ENCODE data around the gene TRA2B.
A peak's percentile ranks its signal among the peaks of the same experiment; 100 is the strongest.

The TRA2B gene

DNA sequence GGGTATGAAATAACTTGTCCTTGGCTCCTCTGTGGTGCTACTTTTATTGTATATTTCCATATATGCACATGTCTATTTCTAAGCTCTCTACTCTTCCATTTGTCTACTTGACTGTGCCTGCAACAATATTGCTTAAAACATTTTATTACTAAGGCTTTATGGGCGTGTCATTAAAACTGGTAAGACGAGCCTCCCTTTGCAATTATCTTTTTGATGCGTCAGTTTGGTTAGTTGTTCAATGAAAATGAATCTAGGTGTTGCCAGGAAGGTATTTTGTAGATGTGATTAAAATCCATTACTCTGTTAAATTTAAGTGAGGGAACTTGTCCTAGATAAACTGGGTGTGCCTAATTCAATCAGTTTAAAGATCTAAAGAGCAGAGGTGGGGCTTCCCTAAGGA lies 12.9 kb upstream of the TRA2B start:
- no peak for DNase-seq (ENCODE audit: low read depth)

DNA sequence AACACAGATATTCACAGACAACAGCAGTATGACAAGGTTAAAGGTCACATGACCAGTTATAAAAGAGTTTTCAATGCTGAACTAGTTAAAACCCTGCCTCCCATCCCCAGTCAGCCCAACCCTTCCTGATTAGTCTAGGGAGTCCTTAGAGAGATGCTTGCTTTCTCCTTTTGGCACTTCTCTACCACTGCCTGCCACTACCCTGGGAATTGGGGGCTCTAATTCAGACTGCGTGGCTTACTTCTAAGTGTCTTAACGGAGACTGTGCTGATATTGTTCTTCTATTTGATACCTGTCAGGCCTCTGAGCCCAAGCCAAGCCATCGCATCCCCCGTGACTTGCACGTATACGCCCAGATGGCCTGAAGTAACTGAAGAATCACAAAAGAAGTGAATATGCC lies 11.7 kb upstream of the TRA2B start:
- no peak for DNase-seq (ENCODE audit: low read depth)

DNA sequence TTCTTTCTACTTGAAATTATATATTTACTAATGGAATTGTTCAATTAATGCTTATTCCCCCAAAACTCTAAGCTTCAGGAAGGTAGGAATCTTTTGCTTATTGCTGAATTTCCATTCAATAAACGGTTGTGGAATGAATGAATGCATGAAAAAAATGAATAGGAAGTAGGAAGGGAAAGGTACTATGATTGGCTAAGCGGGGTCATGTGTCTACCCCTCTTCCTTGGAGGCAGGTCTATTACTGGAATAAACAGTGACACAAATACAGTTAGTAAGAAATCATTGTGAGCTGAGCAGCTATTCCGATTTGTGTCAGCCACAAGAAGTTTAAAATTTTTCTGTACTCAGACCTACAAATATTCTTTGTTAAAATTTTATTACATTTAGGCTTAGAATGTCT lies 10.5 kb upstream of the TRA2B start:
- DNase-seq (ENCODE audit: low read depth), result no peak

DNA sequence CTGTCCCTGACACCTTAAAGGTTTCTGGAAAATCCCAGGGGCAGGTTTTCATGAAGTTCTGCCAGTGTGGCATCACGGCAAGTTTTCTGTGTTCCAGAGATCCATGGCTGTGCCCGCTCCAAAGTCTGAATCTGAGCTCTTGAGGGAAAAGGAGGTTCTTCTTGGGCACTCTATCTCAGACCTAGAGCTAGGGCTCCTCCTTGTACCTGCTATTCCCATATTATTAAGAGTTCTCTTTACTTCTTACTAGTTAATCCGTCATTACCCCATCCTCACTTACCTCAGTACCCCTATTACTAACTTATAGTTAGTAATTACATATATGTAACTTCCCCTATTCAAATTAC lies 5.9 kb upstream of the TRA2B start:
- no peak for DNase-seq (ENCODE audit: low read depth)

DNA sequence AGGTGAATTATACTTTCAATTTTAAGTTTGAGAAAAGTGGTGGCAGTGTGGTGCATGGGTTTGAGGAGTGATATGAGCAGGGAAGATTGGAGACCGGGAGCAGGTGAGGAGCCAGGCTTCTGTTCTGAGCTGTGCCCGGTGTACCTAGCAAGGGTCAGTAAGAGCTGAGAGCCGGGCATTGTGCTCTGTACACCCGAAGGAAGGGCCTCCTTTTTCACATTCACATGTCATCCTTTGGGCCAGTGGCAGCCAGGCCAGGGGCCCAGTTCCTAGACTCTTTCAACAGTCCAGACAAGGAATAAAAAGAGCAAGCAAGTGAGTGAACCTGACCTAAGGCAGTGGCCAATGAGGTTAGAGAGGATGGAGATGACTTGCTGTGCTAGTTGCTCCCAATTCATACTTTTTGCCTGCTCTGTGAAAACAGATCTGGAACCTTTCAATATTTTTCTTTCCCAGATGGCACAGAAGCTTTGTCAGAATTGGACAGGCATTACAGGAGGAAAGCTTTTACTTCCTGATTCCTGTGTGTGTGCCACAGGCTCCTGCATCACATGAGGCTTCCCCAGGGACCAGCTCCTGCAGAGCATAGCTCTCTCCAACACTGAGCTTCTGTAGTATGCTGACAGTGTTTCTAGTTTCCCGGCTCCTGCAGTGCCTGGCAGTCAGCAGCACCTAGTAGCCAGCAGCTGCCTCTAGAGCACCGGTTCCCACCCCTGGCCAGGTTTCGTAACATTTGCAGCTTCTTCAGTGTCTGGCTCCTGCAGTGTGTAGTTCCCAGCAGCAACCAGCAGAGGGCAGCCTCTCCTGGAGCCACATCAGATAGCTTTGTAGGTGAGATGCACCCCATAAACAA lies 5.3 kb upstream of the TRA2B start:
- DNase-seq (ENCODE audit: low read depth), result peak; percentile 72

DNA sequence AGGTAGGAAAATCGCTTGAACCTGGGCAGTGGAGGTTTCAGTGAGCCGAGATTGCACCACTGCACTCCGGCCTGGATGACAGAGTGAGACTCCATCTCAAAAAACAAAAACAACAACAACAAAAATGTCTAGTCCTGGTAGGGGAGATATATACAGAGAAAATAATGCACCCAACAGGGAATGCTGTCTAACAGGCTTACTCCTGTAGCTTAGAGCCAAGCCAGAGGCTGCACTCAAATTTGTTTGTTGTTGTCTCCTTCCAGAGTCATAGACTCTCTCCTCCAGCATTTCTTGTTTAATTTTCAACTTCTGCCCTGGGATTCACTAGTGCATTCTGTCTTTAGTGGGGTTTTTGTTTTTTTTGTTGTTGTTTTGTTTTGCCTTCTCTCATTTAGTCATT lies 4.6 kb upstream of the TRA2B start:
- no peak for DNase-seq (ENCODE audit: low read depth)

DNA sequence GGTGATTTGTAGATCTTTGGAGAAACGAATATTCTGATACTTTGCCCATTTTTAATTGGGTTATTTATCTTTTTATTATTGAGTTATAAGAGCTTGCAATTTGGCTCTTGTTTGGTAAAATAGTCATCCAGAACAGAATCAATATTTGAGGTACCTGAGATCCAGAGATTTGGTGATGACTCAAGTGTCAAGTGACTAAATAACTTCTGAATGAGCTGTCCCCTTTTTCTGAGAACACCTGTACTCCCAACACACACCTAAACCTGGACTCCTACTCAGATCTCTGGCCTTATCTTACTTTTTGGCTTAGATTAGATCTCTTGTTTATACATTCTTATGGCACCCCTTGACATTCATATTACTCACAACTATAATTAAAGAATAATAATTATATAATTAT lies 3.1 kb upstream of the TRA2B start:
- DNase-seq (ENCODE audit: low read depth), result no peak

DNA sequence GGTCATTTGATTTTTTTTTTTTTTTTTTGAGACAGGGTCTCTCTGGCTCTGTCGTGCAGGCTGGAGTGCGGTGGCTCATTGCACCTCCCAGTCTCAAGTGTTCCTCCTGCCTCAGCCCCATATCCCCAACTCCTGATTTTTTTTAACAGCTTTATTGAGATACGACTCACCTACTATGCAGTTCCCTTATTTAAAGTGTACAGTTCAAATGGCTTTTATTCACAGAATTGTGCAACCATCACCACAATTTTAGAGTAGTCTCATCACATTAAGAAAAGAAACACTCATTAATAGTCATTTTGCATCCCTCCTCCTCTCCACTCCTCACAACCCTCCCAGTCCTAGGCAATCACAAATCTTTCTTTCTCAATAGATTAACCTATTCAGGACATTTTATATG lies 1.9 kb upstream of the TRA2B start:
- no peak for DNase-seq (ENCODE audit: low read depth)

DNA sequence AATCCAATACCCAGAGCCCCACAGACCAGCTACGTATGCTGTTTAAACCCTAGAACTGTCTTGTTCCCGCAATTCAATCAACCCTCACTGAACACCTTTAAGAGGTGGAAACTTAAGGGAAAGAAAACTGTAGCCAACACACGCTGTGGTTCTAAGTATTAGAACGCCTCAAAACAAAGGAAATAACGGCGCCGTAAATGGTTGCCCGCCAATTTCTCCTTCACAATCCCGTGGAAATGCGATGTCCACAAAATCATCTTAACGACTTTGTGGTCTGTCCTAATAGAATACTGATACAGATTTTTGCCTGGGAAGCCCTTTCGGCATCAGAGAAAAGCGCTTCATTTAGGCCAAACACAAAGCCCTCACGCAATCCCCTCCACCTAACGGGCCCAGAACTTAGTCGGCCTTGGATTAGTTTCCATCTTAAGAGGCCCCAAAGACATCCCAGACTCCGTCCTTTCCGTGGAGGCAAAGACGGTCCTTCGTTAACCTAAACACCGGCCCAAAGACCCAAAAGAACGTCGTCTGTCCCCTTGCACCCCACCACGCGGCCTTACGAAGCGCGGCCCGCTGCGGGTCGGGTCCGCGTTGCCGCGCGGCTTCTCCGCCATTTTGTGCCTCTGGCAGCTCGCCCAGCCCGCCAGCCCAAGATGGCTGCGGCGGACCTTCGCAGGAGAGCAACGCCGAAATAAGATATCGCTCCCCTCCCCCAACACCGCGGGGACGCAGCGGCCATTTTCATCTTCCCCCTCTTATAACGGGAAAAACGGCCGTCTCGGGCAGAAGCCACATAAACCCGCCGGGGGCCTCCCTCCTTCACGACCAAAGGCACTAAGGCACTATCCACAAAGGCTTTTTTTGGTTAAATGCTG lies 763 bp downstream of the TRA2B start:
- DNase-seq (ENCODE audit: low read depth), result peak; percentile 78

DNA sequence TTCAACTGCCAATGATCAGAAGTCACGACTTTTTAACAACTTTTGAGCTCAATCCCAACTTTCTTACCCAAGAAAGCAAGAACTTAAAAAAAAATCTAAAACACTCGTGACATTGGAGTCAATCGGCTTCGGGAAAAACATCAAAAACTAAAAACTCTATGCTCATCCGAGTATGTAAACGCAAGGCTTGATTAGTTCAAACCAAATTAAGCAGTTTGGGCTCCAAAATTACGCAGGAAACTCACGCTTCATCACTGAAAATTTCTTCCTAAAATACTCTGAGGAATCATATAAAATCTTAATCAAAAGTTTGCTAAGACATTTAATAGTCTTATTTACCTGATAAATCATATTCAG lies 1.6 kb downstream of the TRA2B start:
- DNase-seq (ENCODE audit: low read depth), result no peak

DNA sequence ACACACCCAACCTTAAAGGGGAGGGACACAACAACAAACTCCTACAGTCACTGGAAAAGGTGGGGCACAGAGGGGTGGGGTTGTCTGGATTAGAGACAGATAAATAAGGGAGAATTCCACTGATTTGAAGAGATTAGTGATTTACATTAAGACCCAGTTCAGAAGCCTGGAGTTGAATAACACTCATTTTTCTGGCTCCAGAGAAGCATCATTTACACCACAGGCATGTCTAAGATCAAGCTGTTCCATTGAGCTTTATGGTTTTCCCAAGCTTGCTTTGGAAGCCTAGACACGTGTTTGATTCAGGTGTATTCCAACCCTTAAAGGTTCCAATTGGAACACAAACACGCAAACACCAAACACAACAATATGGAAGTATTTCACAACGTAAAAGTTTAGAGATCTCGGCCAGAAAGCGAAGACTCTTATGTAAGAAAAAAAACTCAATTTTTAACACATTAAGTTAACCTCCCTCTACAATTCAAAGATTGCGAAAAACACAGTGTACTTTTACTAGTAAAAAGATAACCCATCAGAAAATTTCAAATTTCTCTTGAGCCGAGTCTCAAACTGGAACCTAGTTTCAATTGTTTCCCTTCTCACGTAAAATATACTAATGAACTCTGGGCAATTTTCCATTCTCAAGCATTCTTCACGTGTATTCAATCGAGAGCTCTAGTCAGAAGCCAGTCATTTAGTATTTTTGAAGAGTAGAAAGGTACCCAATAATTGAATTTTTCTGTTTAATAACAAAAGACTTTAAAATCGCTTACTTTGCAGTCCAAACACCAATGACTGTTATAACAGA lies 2.1 kb downstream of the TRA2B start:
- DNase-seq (ENCODE audit: low read depth), result no peak

DNA sequence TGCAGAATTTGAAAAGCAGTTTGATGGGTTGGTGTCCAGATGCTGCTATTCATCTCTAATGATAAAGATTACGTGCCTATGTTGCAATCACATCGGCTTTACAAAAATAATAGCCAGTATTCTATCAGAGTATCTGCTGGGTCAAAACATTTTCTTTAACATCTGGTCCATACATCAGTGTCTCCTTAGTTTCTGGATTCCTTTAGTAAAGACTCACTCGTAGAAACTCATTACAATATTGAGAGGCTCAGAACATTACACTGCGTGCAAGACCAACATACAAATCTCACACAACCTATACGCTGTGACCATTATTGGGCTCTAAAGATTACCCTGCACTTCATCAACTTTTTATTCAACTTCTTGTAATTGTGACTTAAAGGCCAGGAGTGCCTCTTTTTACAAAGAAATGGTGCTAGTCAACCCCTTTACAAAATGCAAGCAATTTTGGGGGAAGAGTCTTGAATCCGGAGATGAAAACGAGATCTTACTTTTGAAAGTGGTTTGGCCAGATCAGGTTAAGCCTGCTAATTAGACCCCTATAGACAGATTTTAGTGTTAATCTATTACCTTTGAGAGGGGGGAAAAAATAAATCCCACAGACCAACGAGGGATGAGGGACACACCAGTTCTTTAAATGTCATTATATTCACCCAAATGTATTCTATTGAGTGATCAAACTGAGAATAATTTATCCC lies 2.9 kb downstream of the TRA2B start:
- DNase-seq (ENCODE audit: low read depth), result no peak

DNA sequence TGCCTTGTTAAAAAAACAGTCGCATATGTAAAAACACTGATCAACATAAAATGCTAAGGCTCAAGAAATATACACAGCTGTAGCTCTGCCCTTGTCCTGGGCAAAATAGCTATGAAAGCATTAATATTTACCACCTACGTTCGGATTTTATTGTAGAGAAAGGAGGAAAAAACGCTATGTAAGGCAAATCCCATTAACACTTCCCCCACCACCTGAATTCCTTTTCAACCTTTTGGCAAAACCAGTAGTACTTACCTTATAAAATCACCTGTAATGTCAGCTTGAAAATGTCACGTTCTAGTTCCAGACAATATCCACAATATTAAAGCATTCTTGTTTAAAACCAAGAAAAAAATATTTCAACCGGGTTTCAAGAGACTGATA lies 3.6 kb downstream of the TRA2B start:
- DNase-seq (ENCODE audit: low read depth), result no peak

DNA sequence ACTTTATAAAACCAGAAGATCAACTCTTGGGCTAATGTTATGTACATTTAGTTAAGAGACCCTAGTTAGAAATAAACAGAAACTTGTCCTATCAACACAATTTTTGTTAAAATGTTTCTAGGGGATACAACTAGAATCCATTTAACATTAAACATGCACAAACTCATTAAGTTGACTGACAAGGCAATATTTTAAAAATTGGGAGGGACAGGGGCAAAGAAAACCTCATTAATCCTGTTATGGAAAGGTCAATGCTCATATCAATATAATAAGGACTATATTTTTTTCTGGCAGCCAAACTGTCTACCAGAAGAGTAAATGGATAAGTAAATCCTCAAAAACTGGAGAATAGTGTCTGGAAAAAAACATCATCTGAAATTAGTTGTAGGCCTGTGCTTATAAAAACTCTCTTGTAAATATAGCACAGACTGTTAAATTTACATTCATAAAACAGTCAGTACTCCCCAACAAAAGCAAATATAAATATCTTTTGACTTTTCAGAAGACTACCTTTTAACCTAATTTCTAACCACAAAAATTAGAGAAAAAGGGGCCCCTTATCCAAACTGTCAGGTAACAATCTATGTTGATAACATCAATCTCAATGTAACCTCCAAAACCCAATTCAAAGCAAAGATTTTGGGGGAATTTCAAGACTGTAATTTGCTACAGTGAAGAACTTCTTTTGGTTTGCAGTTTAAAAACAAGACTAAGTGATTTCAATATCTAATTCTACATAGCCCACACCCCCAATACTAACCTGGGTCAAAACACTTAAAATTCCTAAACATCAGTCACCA lies 4.2 kb downstream of the TRA2B start:
- no peak for DNase-seq (ENCODE audit: low read depth)

DNA sequence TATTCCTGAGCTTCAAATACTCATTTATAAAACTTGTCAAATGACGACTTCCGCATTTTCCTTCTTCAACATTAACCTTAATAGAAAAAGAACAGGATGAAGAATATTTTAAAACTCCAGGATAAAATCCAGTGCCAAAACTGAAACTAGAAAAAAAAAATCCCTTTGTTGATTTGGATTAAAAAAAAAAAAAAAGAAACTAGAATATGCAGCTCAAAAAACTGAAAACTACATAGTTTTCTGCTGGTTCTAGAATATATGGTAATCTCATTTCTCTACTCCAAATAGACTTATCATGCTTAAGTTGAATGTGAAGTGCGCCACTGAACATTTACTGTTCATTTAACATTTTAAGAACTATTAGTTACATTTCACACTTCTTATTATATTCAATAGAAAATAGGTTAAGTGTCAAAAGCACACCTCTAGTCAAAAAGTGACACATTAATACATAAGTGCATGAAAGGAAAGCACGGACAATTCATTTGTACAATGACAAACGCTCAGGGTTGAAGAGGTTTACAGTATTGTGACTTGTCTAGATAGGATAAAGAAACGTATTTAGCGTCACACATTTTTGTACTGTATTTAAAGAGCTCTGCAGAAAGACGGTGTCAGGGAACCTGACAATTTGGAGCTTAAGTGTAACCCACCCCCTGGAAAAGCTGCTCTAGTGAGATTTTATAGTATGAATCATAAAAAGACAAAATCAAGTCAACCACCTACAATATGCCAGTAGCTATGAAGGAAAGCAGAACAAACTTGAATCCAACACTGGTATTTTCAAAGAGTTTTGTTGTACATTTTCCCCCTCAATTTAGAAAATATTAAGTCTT lies 5.8 kb downstream of the TRA2B start:
- DNase-seq (ENCODE audit: low read depth), result no peak

DNA sequence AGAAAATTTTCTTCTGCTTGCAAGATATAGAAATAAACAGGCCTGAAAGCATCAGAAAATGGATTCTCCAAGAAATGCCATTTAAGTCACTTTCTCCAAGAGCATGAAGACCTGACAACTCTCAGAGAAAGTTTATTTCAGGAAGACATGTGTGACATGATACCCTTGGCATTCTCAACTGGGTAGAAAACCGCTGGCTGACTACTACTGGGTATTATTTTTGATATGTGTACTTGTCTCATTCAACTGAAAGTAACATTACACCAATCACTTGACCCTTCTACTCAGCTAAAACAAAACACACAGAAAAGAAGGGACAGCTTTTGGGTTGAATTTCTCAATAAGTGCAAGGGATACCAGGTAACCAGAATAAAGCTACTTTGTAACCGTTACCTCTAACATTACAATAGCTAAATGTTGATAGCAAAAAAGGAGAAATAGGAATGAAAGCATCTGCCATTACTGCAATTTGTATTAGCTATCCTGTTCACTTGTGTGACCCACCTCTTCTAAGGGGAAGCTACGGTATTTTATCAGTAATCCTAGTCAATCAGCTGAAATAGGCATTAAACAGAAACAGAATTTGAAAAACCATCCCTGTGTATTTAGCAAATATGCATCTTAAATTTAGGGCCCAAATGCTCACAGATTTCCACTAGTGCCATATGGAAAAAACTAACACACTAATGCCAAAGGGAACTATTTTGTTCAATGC lies 7.3 kb downstream of the TRA2B start:
- no peak for DNase-seq (ENCODE audit: low read depth)

DNA sequence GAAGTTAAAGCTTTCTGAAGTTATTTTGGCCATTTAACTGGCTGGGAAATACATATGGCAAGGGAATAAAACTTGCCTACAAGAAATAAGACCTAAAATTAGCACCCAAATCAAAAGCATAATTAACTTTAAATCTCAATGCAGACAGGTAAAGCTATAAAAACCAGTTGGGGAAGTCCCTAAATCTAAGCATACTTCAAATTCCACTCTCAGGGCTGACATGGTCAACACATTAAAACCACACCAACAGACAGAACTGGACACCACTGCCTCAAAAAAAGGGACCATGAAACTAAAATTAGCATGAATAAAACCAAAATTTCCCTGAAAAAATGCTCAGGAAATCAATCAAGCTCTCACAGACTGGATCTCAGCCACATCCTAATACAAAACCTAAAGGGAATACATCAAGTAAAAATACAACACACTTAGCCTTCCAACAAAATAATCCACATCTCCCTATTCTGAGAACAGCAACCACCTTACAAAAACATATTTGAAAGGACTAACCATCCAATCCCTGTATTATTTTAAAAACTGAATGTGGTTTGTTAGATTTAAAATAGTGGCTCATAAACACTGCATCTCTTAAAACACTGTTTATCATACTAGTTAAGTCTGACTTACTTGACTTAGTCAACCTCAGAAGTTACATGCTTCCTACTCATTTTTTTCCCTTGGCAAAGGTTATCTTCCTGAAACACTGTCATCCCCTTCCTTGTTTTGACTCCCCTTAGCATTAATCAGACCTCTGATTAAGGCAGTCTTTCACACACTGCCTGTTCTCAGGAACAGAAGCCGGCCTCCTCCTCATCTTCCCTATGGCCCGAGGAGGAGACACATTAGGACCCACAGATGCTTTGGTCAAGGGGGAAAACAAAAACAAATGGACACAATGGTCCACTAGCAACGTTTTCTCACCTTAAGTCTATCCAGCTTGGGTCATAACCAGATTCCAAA lies 8.3 kb downstream of the TRA2B start:
- no peak for DNase-seq (ENCODE audit: low read depth)

DNA sequence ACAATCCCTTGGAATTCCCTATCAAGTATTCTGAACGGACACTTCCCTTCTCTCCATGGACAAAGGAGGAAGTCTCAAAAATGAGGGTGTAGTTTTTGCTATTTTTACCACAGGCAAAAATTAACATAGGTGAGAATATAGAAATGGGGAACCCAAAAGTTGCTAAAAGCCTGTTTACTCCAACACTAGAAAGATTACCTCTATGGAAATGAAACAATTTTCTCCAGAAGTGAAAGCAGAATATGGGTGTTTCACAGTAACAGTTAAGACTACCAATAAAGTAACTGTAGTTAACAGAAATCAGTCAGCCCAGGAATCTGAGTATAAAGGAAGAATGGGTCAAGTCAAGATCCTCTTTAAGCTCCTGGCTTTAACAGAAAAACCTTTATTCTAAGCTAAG lies 9.3 kb downstream of the TRA2B start:
- no peak for DNase-seq (ENCODE audit: low read depth)
